Effector memory CD4-positive, alpha-beta T cell (primary cell): ENCODE data around the gene ATP6AP1.

Source experiments
- DNase-seq, 3 donors: peaks; one replicate each; pipeline ENCODE4 v3.0.0-alpha.2; 2020
- H3K27ac ChIP-seq: 2 replicates; pipeline ENCODE4 v1.7.0; 2013; ENCODE audit warnings: mild to moderate bottlenecking, low read length, moderate library complexity; ENCODE audit not compliant: insufficient read depth, poor library complexity, severe bottlenecking
- H3K27me3 ChIP-seq: replicated peaks from 2 replicates; pipeline ENCODE4 v1.7.0; 2013; ENCODE audit warnings: mild to moderate bottlenecking, low read length; ENCODE audit not compliant: insufficient read depth, control insufficient read depth, poor library complexity, severe bottlenecking
- H3K36me3 ChIP-seq: 2 replicates; pipeline ENCODE4 v1.7.0; 2013; ENCODE audit warnings: mild to moderate bottlenecking, low read length, moderate library complexity; ENCODE audit not compliant: control insufficient read depth, insufficient read depth
- H3K4me1 ChIP-seq: 2 replicates; pipeline ENCODE4 v1.7.0; 2013; ENCODE audit warnings: low read length, mild to moderate bottlenecking; ENCODE audit not compliant: control insufficient read depth, insufficient read depth, poor library complexity, severe bottlenecking
- H3K4me3 ChIP-seq: 2 replicates; pipeline ENCODE4 v1.7.0; 2013; ENCODE audit warnings: low read length, low read depth, mild to moderate bottlenecking; ENCODE audit not compliant: insufficient read depth, poor library complexity, severe bottlenecking
- H3K9me3 ChIP-seq: 2 replicates; pipeline ENCODE4 v1.7.0; 2013; ENCODE audit warnings: mild to moderate bottlenecking, low read length, moderate library complexity; ENCODE audit not compliant: control insufficient read depth

The ATP6AP1 gene

DNA sequence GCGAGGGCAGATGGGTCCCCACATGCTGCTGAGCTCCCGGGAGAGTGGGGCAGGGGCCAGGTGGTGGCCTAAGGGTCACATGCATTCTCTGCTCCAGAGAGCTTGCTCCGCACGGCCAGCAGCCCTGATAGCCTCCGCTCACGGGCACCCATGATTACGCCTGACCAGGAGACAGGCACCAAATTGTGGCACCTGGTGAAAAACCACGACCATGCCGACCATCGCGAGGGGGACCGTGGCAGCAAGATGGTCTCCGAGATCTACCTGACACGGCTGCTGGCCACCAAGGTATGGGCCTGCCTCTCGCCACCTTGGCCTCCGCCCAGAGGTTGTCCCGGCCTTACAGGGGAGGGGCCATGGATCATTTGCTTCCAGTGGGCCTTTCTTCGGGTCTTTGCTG, 41.4 kb downstream of the ATP6AP1 start:
- H3K36me3 ChIP-seq = peaks cover 21% of the 10 kb centered on the region

DNA sequence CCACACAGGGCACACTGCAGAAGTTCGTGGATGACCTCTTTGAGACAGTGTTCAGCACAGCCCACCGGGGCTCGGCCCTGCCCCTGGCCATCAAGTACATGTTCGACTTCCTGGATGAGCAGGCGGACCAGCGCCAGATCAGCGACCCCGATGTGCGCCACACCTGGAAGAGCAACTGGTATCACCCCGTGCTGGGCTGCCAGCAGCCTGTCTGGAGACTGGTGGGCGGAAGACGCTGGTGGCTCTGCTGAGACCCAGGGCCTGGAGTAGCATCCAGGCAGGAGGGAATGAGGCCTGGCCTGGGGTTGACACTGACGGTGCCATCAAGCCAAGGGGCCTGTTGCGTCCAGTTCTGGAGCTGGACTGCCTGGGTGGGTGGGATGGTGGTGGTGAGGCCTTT, 42.0 kb downstream of the ATP6AP1 start:
- Histone ChIP-seq H3K27ac (no peak overlapping the region), H3K27me3 (no peaks in the 10 kb centered on the region), H3K36me3 (peaks cover 21% of the 10 kb centered on the region), H3K4me1 (no peaks in the 10 kb centered on the region), H3K4me3 (no peak overlapping the region), H3K9me3 (no peaks in the 10 kb centered on the region)
- DNase-seq = no peak

More for the DNA sequence above, 41.4 kb downstream of the ATP6AP1 start:
- Histone ChIP-seq H3K4me1 (no peaks in the 10 kb centered on the region), H3K27me3 (no peaks in the 10 kb centered on the region), H3K4me3 (no peak overlapping the region), H3K27ac (no peak overlapping the region), H3K9me3 (no peaks in the 10 kb centered on the region)
- DNase-seq = no peak

DNA sequence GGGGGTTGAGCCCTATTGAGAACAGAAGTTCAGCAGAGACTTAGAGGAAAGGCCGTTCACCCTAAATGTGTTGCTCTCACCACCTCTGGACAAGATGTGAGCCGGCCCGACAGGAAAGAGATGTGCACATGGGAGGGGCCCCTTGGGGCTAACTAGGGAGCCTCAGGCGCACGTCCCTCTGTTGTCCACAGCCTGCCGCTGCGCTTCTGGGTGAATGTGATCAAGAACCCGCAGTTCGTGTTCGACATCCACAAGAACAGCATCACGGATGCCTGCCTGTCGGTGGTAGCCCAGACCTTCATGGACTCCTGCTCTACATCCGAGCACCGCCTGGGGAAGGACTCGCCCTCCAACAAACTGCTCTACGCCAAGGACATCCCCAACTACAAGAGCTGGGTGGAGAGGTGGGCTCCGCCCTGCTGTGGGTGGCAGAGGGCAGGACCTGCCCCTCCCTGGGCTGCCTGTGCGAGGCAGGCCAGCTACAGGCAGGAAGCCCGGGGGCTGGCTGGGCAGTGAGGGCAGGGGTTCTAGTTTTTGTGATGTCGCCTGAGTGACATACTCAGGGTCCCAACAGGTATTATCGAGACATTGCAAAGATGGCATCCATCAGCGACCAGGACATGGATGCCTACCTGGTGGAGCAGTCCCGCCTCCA, 42.6 kb downstream of the ATP6AP1 start:
- Histone ChIP-seq H3K9me3 (no peaks in the 10 kb centered on the region), H3K4me3 (no peak overlapping the region), H3K27ac (no peak overlapping the region), H3K4me1 (no peaks in the 10 kb centered on the region), H3K27me3 (no peaks in the 10 kb centered on the region), H3K36me3 (peaks cover 21% of the 10 kb centered on the region)
- no peak for DNase-seq

DNA sequence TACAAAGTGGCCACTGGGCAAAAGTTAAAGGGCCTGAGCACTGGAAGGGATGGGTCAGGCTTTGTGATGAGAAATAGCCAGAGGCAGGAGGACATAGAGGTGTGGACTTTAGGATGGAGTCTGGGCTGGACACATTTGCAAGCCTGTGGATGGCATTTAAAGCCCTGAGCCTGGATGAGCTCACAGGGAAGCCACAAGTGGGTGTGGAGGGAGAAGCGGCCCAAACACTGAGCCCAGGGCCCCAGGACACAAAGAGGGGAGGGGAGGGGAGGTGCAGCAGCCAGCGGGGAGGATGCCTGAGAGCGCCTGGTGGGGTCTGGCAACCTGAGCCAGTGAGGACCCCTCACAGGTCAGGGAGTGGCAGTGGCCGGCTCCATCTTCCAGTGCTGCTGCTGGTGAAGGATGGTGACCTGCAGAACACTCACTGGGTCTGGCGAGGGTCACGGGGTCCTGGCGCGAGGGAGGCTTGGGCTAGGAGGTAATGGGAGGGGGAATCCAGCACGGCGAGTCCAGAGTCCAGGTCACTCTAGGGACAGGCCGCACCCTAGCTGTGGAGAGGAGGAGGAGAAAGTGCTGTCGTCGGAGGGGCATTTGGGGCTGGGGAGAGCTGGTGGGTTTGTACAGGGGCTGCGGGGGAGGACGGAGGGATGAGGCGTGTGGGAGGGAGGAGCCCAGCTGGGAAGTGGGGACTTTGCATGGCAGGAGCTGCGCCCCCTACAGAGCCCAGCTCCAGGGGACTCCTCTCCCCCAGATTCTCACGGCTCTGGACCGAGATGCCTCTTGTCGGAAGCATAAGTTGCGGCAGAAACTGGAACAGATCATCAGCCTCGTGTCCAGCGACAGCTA, 43.6 kb downstream of the ATP6AP1 start:
- H3K4me1 ChIP-seq = no peaks in the 10 kb centered on the region
- no peak for DNase-seq
- H3K36me3 ChIP-seq = peaks cover 14% of the 10 kb centered on the region
- H3K4me3 ChIP-seq = no peak overlapping the region
- no peak overlapping the region for H3K27ac ChIP-seq
- no peaks in the 10 kb centered on the region for H3K9me3 ChIP-seq
- no peaks in the 10 kb centered on the region for H3K27me3 ChIP-seq

DNA sequence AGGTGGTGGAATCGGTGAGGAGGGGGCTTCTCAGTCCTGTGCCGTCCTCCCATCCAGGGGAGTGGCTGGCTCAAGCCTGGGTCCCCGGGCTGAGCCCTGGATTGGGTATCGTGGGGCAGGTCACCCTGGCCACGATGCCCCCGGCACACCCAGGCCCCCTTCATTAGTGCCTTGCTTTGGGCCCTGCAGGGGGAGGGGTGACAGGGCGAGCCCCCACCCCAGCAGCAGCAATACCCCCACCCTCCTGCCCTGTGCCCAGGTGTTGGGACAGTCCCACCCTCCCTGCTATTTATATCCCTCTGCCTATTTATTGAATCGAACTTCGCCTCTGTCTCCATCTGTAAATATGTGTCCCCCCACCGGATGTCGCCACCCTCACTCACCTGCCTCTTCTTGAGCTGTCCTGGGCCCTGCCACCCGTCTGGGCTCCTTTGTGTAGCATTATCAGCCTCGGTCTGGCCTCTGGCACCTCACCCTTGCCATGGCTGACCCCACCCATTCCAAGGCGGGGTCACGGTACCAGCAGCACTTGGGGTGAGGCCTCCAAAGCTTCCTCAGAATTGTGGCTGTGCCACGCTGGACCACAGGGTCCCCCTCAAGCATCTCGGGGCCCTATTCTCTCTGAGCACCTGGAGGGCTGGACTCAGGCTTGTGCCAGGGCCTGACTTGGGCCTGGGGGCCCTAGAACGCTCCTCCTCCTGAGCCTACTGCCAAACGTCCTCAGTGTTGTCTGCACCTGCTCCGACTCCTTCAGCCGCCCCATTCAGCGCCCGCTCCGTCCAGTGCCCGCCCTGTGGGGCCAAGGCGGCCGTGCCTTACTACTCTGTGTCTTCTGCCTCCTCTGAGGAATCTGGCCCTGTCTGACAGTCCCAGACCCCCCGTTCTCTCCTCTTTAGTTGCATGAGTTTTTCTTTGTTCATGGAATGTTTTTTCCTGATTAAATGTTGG, 44.5 kb downstream of the ATP6AP1 start:
- Histone ChIP-seq H3K27ac (no peak overlapping the region), H3K4me1 (peaks cover 4% of the 10 kb centered on the region), H3K36me3 (peaks cover 14% of the 10 kb centered on the region), H3K27me3 (no peaks in the 10 kb centered on the region), H3K4me3 (no peak overlapping the region), H3K9me3 (no peaks in the 10 kb centered on the region)
- no peak for DNase-seq

DNA sequence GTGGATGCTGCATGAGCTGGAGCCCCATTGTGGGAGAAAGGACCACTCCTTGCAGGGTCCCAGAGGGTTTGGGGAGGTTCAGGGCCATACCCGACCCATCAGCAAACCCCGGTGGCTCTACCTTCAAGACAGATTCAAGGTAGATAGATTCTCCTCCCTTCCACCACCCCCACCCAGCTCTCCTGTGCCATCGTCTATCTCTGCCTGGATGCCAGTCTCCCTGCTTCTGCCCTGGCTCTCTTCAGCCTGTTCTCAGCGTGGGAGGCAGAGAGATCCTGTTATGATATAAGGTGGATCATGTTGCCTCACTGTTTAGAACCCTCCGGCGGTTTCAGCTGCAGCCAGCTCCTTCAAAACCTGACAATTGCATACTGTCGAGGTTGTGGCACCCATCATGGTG, 45.2 kb downstream of the ATP6AP1 start:
- Histone ChIP-seq H3K27ac (no peak overlapping the region), H3K4me1 (peaks cover 4% of the 10 kb centered on the region), H3K27me3 (no peaks in the 10 kb centered on the region), H3K4me3 (no peak overlapping the region), H3K36me3 (peaks cover 14% of the 10 kb centered on the region), H3K9me3 (no peaks in the 10 kb centered on the region)
- no peak for DNase-seq

DNA sequence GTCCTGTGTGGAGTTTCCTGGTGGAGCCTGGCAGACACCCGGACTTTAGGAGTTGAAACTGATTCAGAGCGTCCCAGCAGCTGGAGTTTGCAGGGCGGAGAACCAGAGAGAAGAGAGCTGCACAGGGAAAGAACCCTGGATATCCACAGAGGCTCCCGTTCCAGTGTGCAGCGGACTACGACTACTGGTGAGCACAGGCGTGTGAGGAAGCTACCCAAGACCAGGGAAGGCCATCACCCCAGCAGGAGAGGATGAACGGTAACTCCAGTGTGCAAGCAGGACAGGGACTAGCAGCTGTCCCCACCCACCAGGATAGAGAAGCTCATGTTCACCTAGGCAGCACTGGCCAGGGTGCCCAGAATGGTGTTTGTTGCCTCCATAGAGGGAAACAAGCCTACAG, 48.3 kb downstream of the ATP6AP1 start:
- no peak for DNase-seq
- Histone ChIP-seq H3K4me1 (peaks cover 9% of the 10 kb centered on the region), H3K4me3 (no peak overlapping the region), H3K27ac (no peak overlapping the region), H3K9me3 (no peaks in the 10 kb centered on the region), H3K36me3 (no peaks in the 10 kb centered on the region), H3K27me3 (no peaks in the 10 kb centered on the region)

DNA sequence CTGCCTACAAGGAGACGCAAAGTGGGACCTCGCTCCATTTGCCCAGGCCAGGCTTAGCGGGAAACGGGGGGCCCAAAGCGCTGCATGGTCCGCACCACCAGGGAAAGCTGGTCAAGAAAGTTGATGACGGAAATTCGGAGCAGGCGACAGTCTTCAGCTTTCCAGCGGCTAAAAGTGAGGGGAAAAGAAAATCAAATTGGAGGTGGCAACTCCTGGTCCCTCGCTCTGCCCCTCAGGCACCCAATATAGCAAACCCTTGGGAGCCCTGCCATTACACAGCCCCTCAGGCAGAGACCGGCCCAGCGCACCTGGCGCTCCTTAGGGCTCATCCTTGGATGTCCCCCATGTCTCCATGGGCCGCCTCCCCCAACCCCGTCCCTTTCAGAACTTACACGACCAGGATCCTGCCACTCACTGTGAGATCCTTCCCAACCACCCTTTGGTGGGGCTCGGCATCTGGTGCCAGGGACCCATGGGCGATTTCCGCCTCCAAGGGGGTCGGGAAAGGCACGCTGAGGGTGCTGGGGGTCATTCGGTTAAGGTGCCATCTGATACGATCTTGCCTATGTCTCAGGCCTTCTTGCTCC, 49.5 kb downstream of the ATP6AP1 start:
- DNase-seq = no peak
- no peaks in the 10 kb centered on the region for H3K9me3 ChIP-seq
- peaks cover 9% of the 10 kb centered on the region for H3K4me1 ChIP-seq
- H3K27me3 ChIP-seq = no peaks in the 10 kb centered on the region
- H3K36me3 ChIP-seq = no peaks in the 10 kb centered on the region
- H3K27ac ChIP-seq = peak overlapping the region; percentile 77
- H3K4me3 ChIP-seq = peak overlapping the region; percentile 53

DNA sequence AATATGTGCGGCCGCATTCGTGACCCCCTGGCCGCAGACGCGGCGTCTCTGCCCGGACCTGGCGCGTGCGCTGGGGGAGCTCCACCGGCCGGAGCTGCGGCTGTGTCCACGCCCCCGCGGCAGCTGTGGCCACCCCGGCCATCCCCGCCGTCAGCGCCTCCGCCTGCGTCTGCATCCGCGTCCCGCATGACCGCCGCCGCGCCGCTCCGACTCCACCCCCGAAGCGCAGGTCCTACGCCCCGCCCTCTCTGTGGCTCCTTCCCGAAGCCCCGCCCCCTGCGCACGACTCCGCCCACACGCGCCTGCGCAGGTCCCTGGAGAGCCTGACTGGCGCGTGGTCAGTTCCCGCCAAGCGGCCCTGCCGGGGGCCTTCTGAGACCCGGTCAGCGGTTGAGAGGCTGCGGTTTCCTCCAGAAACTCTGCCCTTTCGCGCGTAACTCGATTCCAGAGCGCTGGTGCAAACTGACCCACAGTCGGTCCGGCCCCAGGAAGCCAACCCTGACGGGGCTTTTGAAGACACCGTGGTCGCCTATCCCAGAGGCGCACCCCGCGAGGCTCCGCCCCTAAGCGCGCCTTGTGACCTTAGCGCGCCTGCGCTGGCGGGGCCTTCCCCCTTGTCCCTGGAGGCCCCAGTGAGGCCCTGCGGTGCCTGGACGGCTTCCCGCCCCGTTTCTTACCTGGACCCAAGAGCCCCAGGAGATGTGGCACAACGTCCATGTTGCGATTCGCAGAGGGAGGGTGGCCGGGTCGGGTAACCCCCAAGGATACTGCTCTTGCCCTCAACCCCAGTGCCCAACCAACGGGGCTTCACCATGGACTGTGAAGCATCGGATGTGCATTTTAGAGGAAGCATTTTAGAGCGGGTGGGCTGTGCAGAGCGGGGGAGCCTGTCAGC, 50.5 kb downstream of the ATP6AP1 start, which contains the start of gene LAGE3:
TSS of gene LAGE3 (minus strand) at position 554 of the 895 bp plus-strand sequence. CDS start at position 188, 366 bp downstream.
- no peaks in the 10 kb centered on the region for H3K9me3 ChIP-seq
- no peaks in the 10 kb centered on the region for H3K36me3 ChIP-seq
- peak within 1 kb of the TSS; percentile 77 for H3K27ac ChIP-seq
- H3K4me1 ChIP-seq = peaks cover 9% of the 10 kb centered on the region
- H3K4me3 ChIP-seq = peak within 1 kb of the TSS; percentile 53
- no peaks in the 10 kb centered on the region for H3K27me3 ChIP-seq
- peak; percentile 85 to 91 (median 88) for DNase-seq
